NB4 (cell line): ENCODE measurements around the gene CLDN7.

Source experiments
- MYC ChIP-seq: IDR thresholded peaks from 2 replicates; pipeline ENCODE4 v1.6.1; 2011; ENCODE audit warnings: low read depth, low read length
- POLR2A ChIP-seq: IDR thresholded peaks from 2 replicates; pipeline ENCODE4 v1.6.1; 2011; ENCODE audit warnings: mild to moderate bottlenecking; ENCODE audit not compliant: insufficient read length; ENCODE audit errors: extremely low read depth
- TF ChIP-seq, protein P1 (sequence below): IDR thresholded peaks from one replicate; pipeline ENCODE4 v1.5.1; 2012; ENCODE audit warnings: low read depth, low read length
- TF ChIP-seq, protein P2 (sequence below): IDR thresholded peaks from 2 replicates; pipeline ENCODE4 v1.6.1; 2011; ENCODE audit warnings: low read depth, low read length

DNA sequence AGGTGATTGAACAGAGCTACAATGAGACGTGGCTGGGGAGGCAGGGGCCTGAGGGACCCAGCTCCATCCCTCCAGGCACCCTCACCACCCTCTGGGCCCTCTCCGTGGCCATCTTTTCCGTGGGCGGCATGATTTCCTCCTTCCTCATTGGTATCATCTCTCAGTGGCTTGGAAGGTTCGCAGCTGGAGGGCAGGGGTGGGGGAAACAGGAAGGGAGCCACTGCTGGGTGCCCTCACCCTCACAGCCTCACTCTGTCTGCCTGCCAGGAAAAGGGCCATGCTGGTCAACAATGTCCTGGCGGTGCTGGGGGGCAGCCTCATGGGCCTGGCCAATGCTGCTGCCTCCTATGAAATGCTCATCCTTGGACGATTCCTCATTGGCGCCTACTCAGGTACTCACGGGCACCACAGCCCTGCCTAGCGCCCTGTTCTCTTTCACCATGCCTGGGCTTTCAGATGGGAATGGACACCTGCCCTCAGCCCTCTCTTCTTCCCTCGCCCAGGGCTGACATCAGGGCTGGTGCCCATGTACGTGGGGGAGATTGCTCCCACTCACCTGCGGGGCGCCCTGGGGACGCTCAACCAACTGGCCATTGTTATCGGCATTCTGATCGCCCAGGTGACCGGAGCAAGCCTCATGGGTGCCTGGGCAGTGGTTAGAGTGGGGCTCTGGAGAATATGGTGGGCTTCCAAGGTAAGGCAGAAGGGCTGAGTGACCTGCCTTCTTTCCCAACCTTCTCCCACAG is 21.4 kb upstream of the CLDN7 start:
- TF ChIP-seq, protein P1, sequence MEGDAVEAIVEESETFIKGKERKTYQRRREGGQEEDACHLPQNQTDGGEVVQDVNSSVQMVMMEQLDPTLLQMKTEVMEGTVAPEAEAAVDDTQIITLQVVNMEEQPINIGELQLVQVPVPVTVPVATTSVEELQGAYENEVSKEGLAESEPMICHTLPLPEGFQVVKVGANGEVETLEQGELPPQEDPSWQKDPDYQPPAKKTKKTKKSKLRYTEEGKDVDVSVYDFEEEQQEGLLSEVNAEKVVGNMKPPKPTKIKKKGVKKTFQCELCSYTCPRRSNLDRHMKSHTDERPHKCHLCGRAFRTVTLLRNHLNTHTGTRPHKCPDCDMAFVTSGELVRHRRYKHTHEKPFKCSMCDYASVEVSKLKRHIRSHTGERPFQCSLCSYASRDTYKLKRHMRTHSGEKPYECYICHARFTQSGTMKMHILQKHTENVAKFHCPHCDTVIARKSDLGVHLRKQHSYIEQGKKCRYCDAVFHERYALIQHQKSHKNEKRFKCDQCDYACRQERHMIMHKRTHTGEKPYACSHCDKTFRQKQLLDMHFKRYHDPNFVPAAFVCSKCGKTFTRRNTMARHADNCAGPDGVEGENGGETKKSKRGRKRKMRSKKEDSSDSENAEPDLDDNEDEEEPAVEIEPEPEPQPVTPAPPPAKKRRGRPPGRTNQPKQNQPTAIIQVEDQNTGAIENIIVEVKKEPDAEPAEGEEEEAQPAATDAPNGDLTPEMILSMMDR: no peak
- TF ChIP-seq MYC (no peak), POLR2A (no peak)
- TF ChIP-seq, protein P2, sequence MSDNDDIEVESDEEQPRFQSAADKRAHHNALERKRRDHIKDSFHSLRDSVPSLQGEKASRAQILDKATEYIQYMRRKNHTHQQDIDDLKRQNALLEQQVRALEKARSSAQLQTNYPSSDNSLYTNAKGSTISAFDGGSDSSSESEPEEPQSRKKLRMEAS: no peak
